GM13976 (cell line): ENCODE measurements around the gene PRPF19.

Source experiments
- DNase-seq: peaks from one replicate; pipeline ENCODE4 v3.0.0; 2012; ENCODE audit warnings: low spot score
- CTCF ChIP-seq: IDR thresholded peaks from 2 replicates; pipeline ENCODE4 v1.5.1; 2012; ENCODE audit warnings: borderline replicate concordance, mild to moderate bottlenecking; ENCODE audit not compliant: insufficient read depth; ENCODE audit errors: extremely low read depth, missing control alignments, control extremely low read depth
- in situ Hi-C: fragments of 300-500 bp; cut with MboI; formaldehyde crosslinking; loops from one replicate; pipeline ENCODE4 v1.12.0; 2022; ENCODE audit warnings: low sequenced_read_pairs, mixed read lengths, inconsistent platforms; ENCODE audit not compliant: unreplicated experiment

Gene PRPF19

GRCh38 chr11:60890696-60891095, 15.7 kb downstream of the PRPF19 start:
- TF ChIP-seq CTCF = no peak
- in situ Hi-C loops = loop anchor here (10.0 kb wide), 2 partner anchors 56 to 116 kb away; no protein-coding TSS in a partner anchor
- no peak for DNase-seq

- in situ Hi-C loops = loop anchor here (10.0 kb wide), 2 partner anchors 55 to 115 kb away; no protein-coding TSS in a partner anchor
- no peak for DNase-seq
- TF ChIP-seq CTCF = no peak
Measured at GRCh38 chr11:60889869-60890311, 16.5 kb downstream of the PRPF19 start.

- in situ Hi-C loops = no loop called here
- TF ChIP-seq CTCF = peak; percentile 32
- peak; percentile 48 for DNase-seq
Measured at GRCh38 chr11:60887556-60887955, 18.8 kb downstream of the PRPF19 start.

GRCh38 chr11:60880643-60881282, 25.6 kb downstream of the PRPF19 start:
- no peak for TF ChIP-seq CTCF
- in situ Hi-C loops = no loop called here
- DNase-seq = no peak

GRCh38 chr11:60879971-60880588, 26.3 kb downstream of the PRPF19 start:
- DNase-seq = no peak
- no peak for TF ChIP-seq CTCF
- in situ Hi-C loops = no loop called here

- in situ Hi-C loops = no loop called here
- TF ChIP-seq CTCF = no peak
- no peak for DNase-seq
Measured at GRCh38 chr11:60879104-60879503, 27.3 kb downstream of the PRPF19 start.
